ENCODE measurements around the gene WDR26.

- TF ChIP-seq CTCF (IDR thresholded peaks at IDR 0.05) (no peak), POLR2A (IDR thresholded peaks at IDR 0.05) (no peak), EP300 (IDR thresholded peaks at IDR 0.05) (no peak)
Observed at GRCh38 chr1:224368409-224368808, 66.2 kb downstream of the WDR26 start.

Measured in tibial nerve (tissue), 4 donors.